Esophagus squamous epithelium (tissue), 5 donors: Measurements from ENCODE around the gene ZC3H13. TPM values are rescaled to one million over a fixed set of nuclear protein-coding genes. Genes with fewer than 3 reads are reported as not detected.

Experiments
- DNase-seq: peaks from one replicate; lab custom pipeline; 2025; lab: John Stamatoyannopoulos, UW
- H3K27ac ChIP-seq, 4 donors: fragments of 200-600 bp; sonication (generic); one replicate each; pipeline ENCODE4 v1.5.1; 2016 to 2019; ENCODE audit warnings: mild to moderate bottlenecking in 1 of 4
- H3K27me3 ChIP-seq, 4 donors: fragments of 200-600 bp; sonication (generic); 1 replicate in 3 of 4; 2 replicates in 1 of 4; pipeline versions ENCODE4 v1.5.1 to v1.6.0; 2017 to 2021; ENCODE audit warnings: antibody characterized with exemption in 1 of 4
- H3K36me3 ChIP-seq, 3 donors: fragments of 200-600 bp; sonication (generic); one replicate each; pipeline ENCODE4 v1.5.1; 2016 to 2019
- H3K4me1 ChIP-seq, 3 donors: fragments of 200-600 bp; sonication (generic); one replicate each; pipeline ENCODE4 v1.5.1; 2017 to 2019
- H3K4me3 ChIP-seq, 4 donors: fragments of 200-600 bp; sonication (generic); 1 replicate in 3 of 4; 2 replicates in 1 of 4; pipeline ENCODE4 v1.5.1; 2016 to 2019; ENCODE audit warnings: mild to moderate bottlenecking in 2 of 4, moderate library complexity in 1 of 4
- H3K9me3 ChIP-seq, 3 donors: fragments of 200-600 bp; sonication (generic); one replicate each; pipeline ENCODE4 v1.5.1; 2016 to 2019
- POLR2A ChIP-seq, 4 donors: fragments of 450-650 bp; IDR thresholded peaks; one replicate each; pipeline ENCODE4 v1.6.1; 2017; ENCODE audit warnings: antibody characterized with exemption in 4 of 4, mild to moderate bottlenecking in 4 of 4, moderate library complexity in 3 of 4
- WGBS, 2 donors: methylation state at CpG; one replicate each; pipeline ENCODE4 v1.1.5; 2018; 5-methylcytosine and 5-hydroxymethylcytosine counted together
- intact Hi-C: fragments of 100-400 bp; cut with DNase I; formaldehyde crosslinking; loops from one replicate; pipeline ENCODE4 v1.15.0; 2022
- total RNA-seq, 4 donors: library from RNA; depleted of rRNA; stranded (reverse); fragments of >200 nt; gene quantifications; one replicate each; pipeline ENCODE4 v1.1.0, GENCODE V29; 2016
- TF ChIP-seq, protein P1 (sequence below), 6 experiments: fragments of 450-650 bp in 4 of 6; fragments of 200-600 bp in 2 of 6; sonication (generic) in 2 of 6; IDR thresholded peaks; one replicate each; pipeline ENCODE4 v1.5.1; 2016 to 2019; ENCODE audit warnings: antibody characterized with exemption in 6 of 6, mild to moderate bottlenecking in 4 of 6, moderate library complexity in 4 of 6
- donor health status: DM: yes; HTN: yes; CAD: no.

Gene ZC3H13
- total RNA-seq, 4 donors from 2014 or later: 12.4 to 28.8 (median 15.3) TPM

DNA sequence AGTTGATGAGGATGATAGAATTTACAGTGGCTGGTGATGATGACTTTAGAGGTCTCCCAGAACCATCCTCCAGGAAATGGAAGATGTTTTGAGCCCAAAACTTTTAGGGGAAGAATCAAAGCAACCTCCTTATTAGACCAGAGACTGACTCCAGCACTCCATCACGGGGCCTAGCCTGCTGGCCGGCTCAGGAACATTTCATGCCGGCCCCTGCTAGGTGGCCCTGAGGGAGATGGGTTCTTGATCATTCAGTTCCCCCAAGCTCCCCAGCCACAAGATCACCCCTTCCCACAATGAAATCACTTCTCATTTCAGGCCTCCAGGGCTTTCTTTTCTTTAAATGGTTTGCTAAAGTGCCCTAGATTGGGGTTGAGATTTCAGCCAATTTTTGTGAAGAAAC is 121.3 kb downstream of the ZC3H13 start:
- TF ChIP-seq, protein P1, sequence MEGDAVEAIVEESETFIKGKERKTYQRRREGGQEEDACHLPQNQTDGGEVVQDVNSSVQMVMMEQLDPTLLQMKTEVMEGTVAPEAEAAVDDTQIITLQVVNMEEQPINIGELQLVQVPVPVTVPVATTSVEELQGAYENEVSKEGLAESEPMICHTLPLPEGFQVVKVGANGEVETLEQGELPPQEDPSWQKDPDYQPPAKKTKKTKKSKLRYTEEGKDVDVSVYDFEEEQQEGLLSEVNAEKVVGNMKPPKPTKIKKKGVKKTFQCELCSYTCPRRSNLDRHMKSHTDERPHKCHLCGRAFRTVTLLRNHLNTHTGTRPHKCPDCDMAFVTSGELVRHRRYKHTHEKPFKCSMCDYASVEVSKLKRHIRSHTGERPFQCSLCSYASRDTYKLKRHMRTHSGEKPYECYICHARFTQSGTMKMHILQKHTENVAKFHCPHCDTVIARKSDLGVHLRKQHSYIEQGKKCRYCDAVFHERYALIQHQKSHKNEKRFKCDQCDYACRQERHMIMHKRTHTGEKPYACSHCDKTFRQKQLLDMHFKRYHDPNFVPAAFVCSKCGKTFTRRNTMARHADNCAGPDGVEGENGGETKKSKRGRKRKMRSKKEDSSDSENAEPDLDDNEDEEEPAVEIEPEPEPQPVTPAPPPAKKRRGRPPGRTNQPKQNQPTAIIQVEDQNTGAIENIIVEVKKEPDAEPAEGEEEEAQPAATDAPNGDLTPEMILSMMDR (IDR thresholded peaks at IDR 0.05): no peak
- no peak for TF ChIP-seq POLR2A (IDR thresholded peaks at IDR 0.05)
- Histone ChIP-seq H3K27me3 (peaks cover 0 to 60% (median 0%) of the 10 kb centered on the region in 4 donors), H3K4me3 (no peak overlapping the region), H3K4me1 (peaks cover 0 to 10% (median 0%) of the 10 kb centered on the region in 3 donors), H3K27ac (no peak overlapping the region), H3K36me3 (no peaks in the 10 kb centered on the region), H3K9me3 (no peaks in the 10 kb centered on the region)
- no peak for DNase-seq
- WGBS, 2 donors: 89 to 96% methylated on average over 3 of the region's 3 CpGs
- intact Hi-C loops: no loop called here

DNA sequence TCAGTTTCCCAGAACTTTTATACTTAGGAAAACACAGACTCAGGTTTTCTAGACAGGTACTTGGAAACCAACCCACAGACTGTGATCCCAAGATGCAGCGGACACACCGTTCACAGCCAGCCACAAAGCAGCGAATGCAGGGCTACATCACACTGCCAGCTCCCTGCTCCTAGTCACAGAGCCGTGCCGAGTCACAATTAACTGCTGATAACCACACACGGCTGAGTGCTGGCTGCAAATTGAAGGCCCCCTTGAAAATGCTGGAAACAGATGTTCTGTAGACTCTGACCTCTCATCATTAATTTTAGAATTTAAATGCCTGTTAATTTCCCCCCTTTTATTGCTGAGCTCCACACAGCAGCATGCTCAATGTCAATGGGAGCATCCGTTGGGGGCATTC is 122.4 kb downstream of the ZC3H13 start:
- Histone ChIP-seq H3K4me1 (peaks cover 0 to 10% (median 0%) of the 10 kb centered on the region in 3 donors), H3K36me3 (no peaks in the 10 kb centered on the region), H3K27ac (no peak overlapping the region), H3K9me3 (no peaks in the 10 kb centered on the region), H3K4me3 (no peak overlapping the region), H3K27me3 (peaks cover 0 to 53% (median 0%) of the 10 kb centered on the region in 4 donors)
- 83 to 90% methylated on average over 5 to 7 of the region's 7 CpGs for WGBS, 2 donors
- DNase-seq: no peak
- TF ChIP-seq POLR2A (IDR thresholded peaks at IDR 0.05): no peak
- TF ChIP-seq, protein P1 (IDR thresholded peaks at IDR 0.05): no peak
- intact Hi-C loops: no loop called here

DNA sequence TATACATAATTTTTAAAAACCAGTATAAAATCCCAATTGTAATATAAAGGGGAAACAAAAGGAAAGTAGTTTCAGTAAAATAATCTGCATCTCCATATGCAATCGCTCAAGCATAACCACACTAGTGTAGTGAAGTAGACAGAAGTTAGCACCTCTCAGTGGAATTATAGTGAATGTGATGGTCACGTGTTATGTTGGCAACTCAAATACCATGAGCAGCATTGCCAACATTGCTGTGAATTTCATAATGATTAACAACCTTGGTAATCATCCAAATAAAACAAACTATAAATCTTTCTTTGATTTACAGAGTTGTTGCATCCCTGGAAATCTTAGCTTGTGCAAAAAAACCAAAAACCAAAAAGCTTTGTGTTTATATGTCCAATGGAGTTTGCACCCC is 123.7 kb downstream of the ZC3H13 start:
- no peaks in the 10 kb centered on the region for H3K9me3 ChIP-seq
- intact Hi-C loops: no loop called here
- peaks cover 0 to 43% (median 0%) of the 10 kb centered on the region in 4 donors for H3K27me3 ChIP-seq
- 20 to 29% methylated on average over 2 of the region's 2 CpGs for WGBS, 2 donors
- H3K4me3 ChIP-seq: no peak overlapping the region
- H3K4me1 ChIP-seq: peaks cover 0 to 10% (median 0%) of the 10 kb centered on the region in 3 donors
- TF ChIP-seq, protein P1 (IDR thresholded peaks at IDR 0.05): no peak
- TF ChIP-seq POLR2A (IDR thresholded peaks at IDR 0.05): no peak
- no peak overlapping the region for H3K27ac ChIP-seq
- H3K36me3 ChIP-seq: no peaks in the 10 kb centered on the region
- no peak for DNase-seq

DNA sequence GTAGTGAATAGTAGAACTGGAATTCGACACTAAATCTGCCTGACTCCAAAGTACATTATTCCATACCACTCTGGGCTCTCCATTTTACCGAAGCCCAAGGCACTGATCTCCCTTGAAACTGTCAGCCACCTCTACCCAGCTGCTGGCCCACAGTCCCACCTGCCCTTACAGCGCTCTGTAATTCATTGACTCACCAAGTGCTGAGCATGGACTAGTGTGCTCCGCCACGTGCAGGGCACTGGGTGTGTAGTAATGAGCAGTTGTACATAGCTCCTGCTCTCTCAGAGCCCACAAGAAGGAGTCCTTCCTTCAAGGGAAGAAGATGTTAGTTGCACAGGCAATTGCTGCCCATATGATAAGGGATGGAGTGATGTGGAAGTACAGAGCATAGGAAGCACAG is 124.4 kb downstream of the ZC3H13 start:
- Histone ChIP-seq H3K4me1 (peaks cover 0 to 10% (median 0%) of the 10 kb centered on the region in 3 donors), H3K27ac (no peak overlapping the region), H3K27me3 (peaks cover 0 to 36% (median 0%) of the 10 kb centered on the region in 4 donors), H3K36me3 (no peaks in the 10 kb centered on the region), H3K4me3 (no peak overlapping the region), H3K9me3 (no peaks in the 10 kb centered on the region)
- WGBS, 2 donors: 76 to 87% methylated on average over 3 to 5 of the region's 5 CpGs
- DNase-seq: no peak
- intact Hi-C loops: no loop called here
- no peak for TF ChIP-seq POLR2A (IDR thresholded peaks at IDR 0.05)
- TF ChIP-seq, protein P1 (IDR thresholded peaks at IDR 0.05): no peak

DNA sequence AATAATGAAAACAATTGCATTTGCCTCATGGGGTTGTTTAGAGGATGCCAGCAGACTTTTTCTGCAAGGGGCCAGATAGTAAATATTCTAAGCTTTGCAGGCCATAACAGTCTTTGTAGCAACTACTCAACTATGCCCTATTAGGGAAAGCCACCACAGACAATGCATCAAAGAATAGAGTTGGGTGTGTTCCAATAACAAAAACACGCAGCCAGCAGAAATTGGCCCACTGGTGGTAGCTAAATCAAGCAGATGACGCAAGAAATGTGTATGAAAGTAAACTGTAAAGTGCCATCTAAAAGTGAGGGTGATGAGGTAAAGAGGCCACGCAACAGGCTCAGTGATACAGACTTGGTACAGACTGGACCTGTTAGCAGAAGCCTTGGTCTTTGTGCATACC is 125.8 kb downstream of the ZC3H13 start:
- Histone ChIP-seq H3K4me1 (peaks cover 0 to 10% (median 0%) of the 10 kb centered on the region in 3 donors), H3K4me3 (no peak overlapping the region), H3K36me3 (no peaks in the 10 kb centered on the region), H3K27ac (no peak overlapping the region), H3K27me3 (peaks cover 0 to 22% (median 0%) of the 10 kb centered on the region in 4 donors), H3K9me3 (no peaks in the 10 kb centered on the region)
- TF ChIP-seq POLR2A (IDR thresholded peaks at IDR 0.05): no peak
- TF ChIP-seq, protein P1 (IDR thresholded peaks at IDR 0.05): no peak
- no peak for DNase-seq
- WGBS, 2 donors: 65 to 73% methylated on average over 3 of the region's 3 CpGs
- intact Hi-C loops: no loop called here
